ENCODE measurements around the gene VWC2. TPM values are rescaled to one million over a fixed set of nuclear protein-coding genes. Genes with fewer than 3 reads are reported as not detected.

The VWC2 gene
- total RNA-seq = under 1 TPM in 1 of 2 donors, not detected in 1; 0.11 TPM

DNA sequence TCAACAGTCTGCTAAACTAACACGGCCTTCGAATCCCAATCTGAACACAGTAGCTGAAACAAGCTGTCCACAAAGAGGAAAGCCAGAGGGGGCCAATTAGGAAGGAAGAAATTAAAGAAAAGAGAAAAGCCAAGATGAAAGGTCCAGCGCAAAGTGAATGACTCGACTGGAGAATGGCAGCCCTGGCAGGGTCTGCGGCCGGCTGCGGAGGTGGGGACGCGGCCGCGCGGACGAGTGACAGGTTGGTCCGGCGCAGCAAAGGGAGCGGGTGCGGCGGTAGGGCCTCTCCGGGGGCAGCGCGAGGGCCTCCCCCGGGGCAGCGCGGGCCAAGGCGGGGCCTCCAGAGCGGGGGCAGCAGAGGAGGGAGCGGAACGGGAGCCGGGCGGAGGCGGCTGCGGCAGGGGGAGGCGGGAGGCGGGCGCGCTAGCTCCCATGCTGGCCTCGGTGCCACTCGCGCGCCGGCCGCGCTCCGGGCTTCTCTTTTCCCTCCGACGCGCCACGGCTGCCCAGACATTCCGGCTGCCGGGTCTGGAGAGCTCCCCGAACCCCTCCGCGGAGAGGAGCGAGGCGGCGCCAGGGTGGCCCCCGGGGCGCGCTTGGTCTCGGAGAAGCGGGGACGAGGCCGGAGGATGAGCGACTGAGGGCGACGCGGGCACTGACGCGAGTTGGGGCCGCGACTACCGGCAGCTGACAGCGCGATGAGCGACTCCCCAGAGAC is at the start of gene VWC2:
TSS of gene VWC2 (plus strand) at position 421 of the 718 bp plus-strand sequence. CDS start 1,798 bp downstream, outside the sequence.
- intact Hi-C loops (cut with DNase I) = no loop called here
- 2% methylated on average over 63 of the region's 75 CpGs for WGBS

DNA sequence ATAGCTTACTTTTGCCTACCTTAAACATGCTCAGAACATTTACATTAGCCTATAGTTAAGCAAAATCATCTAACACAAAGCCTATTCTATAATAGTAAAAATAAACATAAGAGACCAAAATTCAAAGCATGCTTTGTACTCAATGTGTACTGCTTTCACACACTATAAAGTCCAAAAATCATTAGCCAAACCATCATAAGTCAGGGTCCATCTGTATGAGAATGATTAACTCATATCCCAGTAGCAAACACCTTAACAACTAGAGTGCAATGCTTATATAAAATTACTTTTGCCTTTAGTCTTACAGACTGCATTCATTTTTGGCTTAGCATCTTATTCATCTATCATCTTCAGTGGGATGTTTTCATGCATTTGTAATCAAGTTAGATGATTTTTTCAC is 49.4 kb upstream of the VWC2 start:
- intact Hi-C loops (cut with DNase I) = no loop called here
- no peak for DNase-seq (ENCODE audit: low spot score)
- no peak for TF ChIP-seq POLR2AphosphoS5 (IDR thresholded peaks at IDR 0.05)
- TF ChIP-seq POLR2A (IDR thresholded peaks at IDR 0.05) = no peak
- TF ChIP-seq, protein P1, sequence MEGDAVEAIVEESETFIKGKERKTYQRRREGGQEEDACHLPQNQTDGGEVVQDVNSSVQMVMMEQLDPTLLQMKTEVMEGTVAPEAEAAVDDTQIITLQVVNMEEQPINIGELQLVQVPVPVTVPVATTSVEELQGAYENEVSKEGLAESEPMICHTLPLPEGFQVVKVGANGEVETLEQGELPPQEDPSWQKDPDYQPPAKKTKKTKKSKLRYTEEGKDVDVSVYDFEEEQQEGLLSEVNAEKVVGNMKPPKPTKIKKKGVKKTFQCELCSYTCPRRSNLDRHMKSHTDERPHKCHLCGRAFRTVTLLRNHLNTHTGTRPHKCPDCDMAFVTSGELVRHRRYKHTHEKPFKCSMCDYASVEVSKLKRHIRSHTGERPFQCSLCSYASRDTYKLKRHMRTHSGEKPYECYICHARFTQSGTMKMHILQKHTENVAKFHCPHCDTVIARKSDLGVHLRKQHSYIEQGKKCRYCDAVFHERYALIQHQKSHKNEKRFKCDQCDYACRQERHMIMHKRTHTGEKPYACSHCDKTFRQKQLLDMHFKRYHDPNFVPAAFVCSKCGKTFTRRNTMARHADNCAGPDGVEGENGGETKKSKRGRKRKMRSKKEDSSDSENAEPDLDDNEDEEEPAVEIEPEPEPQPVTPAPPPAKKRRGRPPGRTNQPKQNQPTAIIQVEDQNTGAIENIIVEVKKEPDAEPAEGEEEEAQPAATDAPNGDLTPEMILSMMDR (IDR thresholded peaks at IDR 0.05) = no peak
- no peaks in the 10 kb centered on the region for H3K4me1 ChIP-seq (replicated peaks)
- no peak overlapping the region for H3K4me3 ChIP-seq
- no peaks in the 10 kb centered on the region for H3K36me3 ChIP-seq
- no peaks in the 10 kb centered on the region for H3K27me3 ChIP-seq (replicated peaks; ENCODE audit: insufficient read depth)
- H3K27ac ChIP-seq = no peak overlapping the region
- no peaks in the 10 kb centered on the region for H3K9me3 ChIP-seq

More for the DNA sequence above, at the start of gene VWC2:
- Histone ChIP-seq H3K27me3 (replicated peaks; ENCODE audit: insufficient read depth) (no peaks in the 10 kb centered on the region), H3K4me1 (replicated peaks) (peaks cover 3% of the 10 kb centered on the region), H3K36me3 (no peaks in the 10 kb centered on the region), H3K4me3 (peak within 1 kb of the TSS; percentile 15 to 32), H3K9me3 (no peaks in the 10 kb centered on the region), H3K27ac (no peak within 1 kb of the TSS)
- TF ChIP-seq POLR2A (IDR thresholded peaks at IDR 0.05) (no peak), POLR2AphosphoS5 (IDR thresholded peaks at IDR 0.05) (no peak)
- TF ChIP-seq, protein P1 (IDR thresholded peaks at IDR 0.05) = no peak
- DNase-seq (ENCODE audit: low spot score) = no peak

DNA sequence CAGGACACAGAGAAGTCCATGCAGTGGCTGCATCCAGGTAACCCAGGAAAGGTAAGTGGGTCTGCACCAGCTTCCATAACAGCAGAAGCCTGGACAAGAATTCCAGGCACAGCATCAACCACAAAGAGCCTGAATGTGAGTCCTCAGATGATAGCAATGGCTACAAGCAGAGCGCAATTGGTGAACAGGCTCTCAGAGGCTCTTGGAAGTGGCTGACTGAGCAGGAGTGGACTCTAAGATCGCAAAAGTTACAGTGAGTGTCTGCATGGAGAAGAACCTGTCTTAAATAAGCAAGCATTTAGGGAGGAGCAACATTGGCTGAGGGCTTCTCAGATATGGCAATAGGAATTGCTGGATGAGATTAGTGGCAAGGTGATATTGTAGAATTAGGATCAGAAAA is 41.6 kb upstream of the VWC2 start:
- intact Hi-C loops (cut with DNase I) = no loop called here
- no peaks in the 10 kb centered on the region for H3K9me3 ChIP-seq
- H3K36me3 ChIP-seq = no peaks in the 10 kb centered on the region
- H3K27ac ChIP-seq = no peak overlapping the region
- H3K4me1 ChIP-seq (replicated peaks) = no peaks in the 10 kb centered on the region
- DNase-seq (ENCODE audit: low spot score) = no peak
- 50% methylated on average over 2 of the region's 2 CpGs for WGBS
- no peak overlapping the region for H3K4me3 ChIP-seq
- no peaks in the 10 kb centered on the region for H3K27me3 ChIP-seq (replicated peaks; ENCODE audit: insufficient read depth)
- TF ChIP-seq POLR2AphosphoS5 (IDR thresholded peaks at IDR 0.05) = no peak
- TF ChIP-seq POLR2A (IDR thresholded peaks at IDR 0.05) = no peak
- TF ChIP-seq, protein P1 (IDR thresholded peaks at IDR 0.05) = no peak

DNA sequence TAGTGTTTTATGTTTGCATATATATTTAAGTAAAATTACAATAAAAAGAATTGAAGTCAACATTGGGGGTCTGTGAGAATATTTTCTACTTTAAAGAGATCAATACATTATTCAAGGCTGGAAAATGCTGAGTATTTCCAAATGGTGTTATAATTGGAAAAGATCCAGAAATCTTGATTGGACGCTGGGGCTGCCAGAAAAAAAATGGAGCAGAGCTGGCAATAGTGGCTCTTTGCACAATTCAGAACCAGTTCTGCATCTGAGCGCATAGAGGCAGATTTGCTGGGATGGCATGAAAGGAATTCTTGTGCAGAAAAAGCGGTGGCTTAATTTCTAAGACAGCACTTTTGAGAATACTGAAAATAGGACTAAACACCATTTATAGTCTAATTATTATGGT is 10.8 kb upstream of the VWC2 start:
- WGBS = 61% methylated on average over 3 of the region's 3 CpGs
- no peaks in the 10 kb centered on the region for H3K4me1 ChIP-seq (replicated peaks)
- H3K27me3 ChIP-seq (replicated peaks; ENCODE audit: insufficient read depth) = no peaks in the 10 kb centered on the region
- no peak for TF ChIP-seq POLR2AphosphoS5 (IDR thresholded peaks at IDR 0.05)
- TF ChIP-seq, protein P1 (IDR thresholded peaks at IDR 0.05) = no peak
- TF ChIP-seq POLR2A (IDR thresholded peaks at IDR 0.05) = no peak
- no peaks in the 10 kb centered on the region for H3K36me3 ChIP-seq
- DNase-seq (ENCODE audit: low spot score) = no peak
- H3K4me3 ChIP-seq = no peak overlapping the region
- no peaks in the 10 kb centered on the region for H3K9me3 ChIP-seq
- H3K27ac ChIP-seq = no peak overlapping the region
- intact Hi-C loops (cut with DNase I) = no loop called here

DNA sequence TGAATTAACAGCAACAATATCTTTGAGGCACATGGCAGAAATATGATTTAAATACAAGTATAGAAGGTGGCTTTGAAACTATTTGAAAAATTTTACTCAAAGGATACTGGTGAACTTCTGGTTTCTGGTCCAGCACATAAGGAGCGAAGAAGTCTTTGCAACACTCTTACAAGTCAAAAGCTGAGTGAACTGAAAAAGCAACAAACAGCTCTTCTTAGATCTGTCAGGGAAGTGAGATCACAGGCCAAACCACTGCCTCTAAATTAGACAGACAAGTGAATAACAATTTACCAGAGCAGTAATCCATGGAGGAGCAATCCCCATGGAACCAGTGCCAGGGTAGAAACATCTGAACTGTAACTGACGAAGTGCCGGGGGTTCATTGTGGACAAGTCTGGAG is 9.6 kb upstream of the VWC2 start:
- no peak overlapping the region for H3K4me3 ChIP-seq
- no peak overlapping the region for H3K27ac ChIP-seq
- TF ChIP-seq, protein P1 (IDR thresholded peaks at IDR 0.05) = no peak
- TF ChIP-seq POLR2A (IDR thresholded peaks at IDR 0.05) (no peak), POLR2AphosphoS5 (IDR thresholded peaks at IDR 0.05) (no peak)
- no peaks in the 10 kb centered on the region for H3K9me3 ChIP-seq
- no peak for DNase-seq (ENCODE audit: low spot score)
- no peaks in the 10 kb centered on the region for H3K36me3 ChIP-seq
- no peaks in the 10 kb centered on the region for H3K27me3 ChIP-seq (replicated peaks; ENCODE audit: insufficient read depth)
- no peaks in the 10 kb centered on the region for H3K4me1 ChIP-seq (replicated peaks)
- intact Hi-C loops (cut with DNase I) = no loop called here
- WGBS = 98% methylated on average over 3 of the region's 3 CpGs
